ENCODE results near the gene SAP30L. TPM values are rescaled to one million over a fixed set of nuclear protein-coding genes. Genes with fewer than 3 reads are reported as not detected.

The SAP30L gene
- total RNA-seq, 1 donor from 2014 or later, result 37.7 TPM

DNA sequence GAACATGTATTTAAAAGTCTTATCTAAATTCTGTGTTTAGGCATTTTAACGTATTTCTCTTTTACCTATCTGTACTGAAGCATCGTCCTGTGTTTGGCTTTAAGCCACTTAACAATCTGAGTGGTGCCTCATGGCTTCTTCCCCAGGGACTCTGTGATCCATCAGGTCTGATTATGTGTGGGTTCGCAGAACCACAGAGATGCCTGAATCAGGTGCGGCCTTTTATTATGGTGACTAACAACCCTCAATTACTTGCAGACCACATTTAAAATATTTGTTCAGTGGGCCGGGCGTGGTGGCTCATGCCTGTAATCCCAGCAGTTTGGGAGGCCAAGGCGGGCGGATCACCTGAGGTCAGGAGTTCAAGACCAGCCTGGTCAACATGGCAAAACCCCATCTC is 39.6 kb upstream of the SAP30L start:
- DNase-seq (ENCODE audit: low spot score, unreplicated experiment), result no peak
- Mint-ChIP-seq H3K9me3 (ENCODE audit: low read depth) (no peaks in the 10 kb centered on the region), H3K4me1 (ENCODE audit: low read depth) (peaks cover 9% of the 10 kb centered on the region), H3K27me3 (peaks cover 23% of the 10 kb centered on the region), H3K36me3 (ENCODE audit: insufficient read depth) (no peaks in the 10 kb centered on the region), H3K27ac (no peak overlapping the region), H3K4me3 (ENCODE audit: low read depth) (no peak overlapping the region)
- TF ChIP-seq, protein P1, sequence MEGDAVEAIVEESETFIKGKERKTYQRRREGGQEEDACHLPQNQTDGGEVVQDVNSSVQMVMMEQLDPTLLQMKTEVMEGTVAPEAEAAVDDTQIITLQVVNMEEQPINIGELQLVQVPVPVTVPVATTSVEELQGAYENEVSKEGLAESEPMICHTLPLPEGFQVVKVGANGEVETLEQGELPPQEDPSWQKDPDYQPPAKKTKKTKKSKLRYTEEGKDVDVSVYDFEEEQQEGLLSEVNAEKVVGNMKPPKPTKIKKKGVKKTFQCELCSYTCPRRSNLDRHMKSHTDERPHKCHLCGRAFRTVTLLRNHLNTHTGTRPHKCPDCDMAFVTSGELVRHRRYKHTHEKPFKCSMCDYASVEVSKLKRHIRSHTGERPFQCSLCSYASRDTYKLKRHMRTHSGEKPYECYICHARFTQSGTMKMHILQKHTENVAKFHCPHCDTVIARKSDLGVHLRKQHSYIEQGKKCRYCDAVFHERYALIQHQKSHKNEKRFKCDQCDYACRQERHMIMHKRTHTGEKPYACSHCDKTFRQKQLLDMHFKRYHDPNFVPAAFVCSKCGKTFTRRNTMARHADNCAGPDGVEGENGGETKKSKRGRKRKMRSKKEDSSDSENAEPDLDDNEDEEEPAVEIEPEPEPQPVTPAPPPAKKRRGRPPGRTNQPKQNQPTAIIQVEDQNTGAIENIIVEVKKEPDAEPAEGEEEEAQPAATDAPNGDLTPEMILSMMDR (IDR thresholded peaks at IDR 0.05; ENCODE audit: unreplicated experiment), result no peak

- H3K4me3 Mint-ChIP-seq (ENCODE audit: low read depth), result no peak overlapping the region
- peaks cover 23% of the 10 kb centered on the region for H3K27me3 Mint-ChIP-seq
- no peaks in the 10 kb centered on the region for H3K36me3 Mint-ChIP-seq (ENCODE audit: insufficient read depth)
- no peak for DNase-seq (ENCODE audit: low spot score, unreplicated experiment)
- H3K27ac Mint-ChIP-seq, result no peak overlapping the region
- H3K9me3 Mint-ChIP-seq (ENCODE audit: low read depth), result no peaks in the 10 kb centered on the region
- TF ChIP-seq, protein P1 (IDR thresholded peaks at IDR 0.05; ENCODE audit: unreplicated experiment), result no peak
- H3K4me1 Mint-ChIP-seq (ENCODE audit: low read depth), result peaks cover 6% of the 10 kb centered on the region
These were observed 39.0 kb upstream of the SAP30L start for GRCh38 chr5:154406826-154407225.

- DNase-seq (ENCODE audit: low spot score, unreplicated experiment), result no peak
- Mint-ChIP-seq H3K27ac (no peak overlapping the region), H3K36me3 (ENCODE audit: insufficient read depth) (no peaks in the 10 kb centered on the region), H3K9me3 (ENCODE audit: low read depth) (no peaks in the 10 kb centered on the region), H3K4me3 (ENCODE audit: low read depth) (no peak overlapping the region), H3K27me3 (peaks cover 23% of the 10 kb centered on the region), H3K4me1 (ENCODE audit: low read depth) (peaks cover 6% of the 10 kb centered on the region)
- TF ChIP-seq, protein P1 (IDR thresholded peaks at IDR 0.05; ENCODE audit: unreplicated experiment), result no peak
These were observed 37.0 kb upstream of the SAP30L start for GRCh38 chr5:154408811-154409210.

- Mint-ChIP-seq H3K4me1 (ENCODE audit: low read depth) (peaks cover 6% of the 10 kb centered on the region), H3K4me3 (ENCODE audit: low read depth) (no peak overlapping the region), H3K27me3 (peaks cover 17% of the 10 kb centered on the region), H3K36me3 (ENCODE audit: insufficient read depth) (no peaks in the 10 kb centered on the region), H3K9me3 (ENCODE audit: low read depth) (no peaks in the 10 kb centered on the region), H3K27ac (no peak overlapping the region)
- no peak for DNase-seq (ENCODE audit: low spot score, unreplicated experiment)
- TF ChIP-seq, protein P1 (IDR thresholded peaks at IDR 0.05; ENCODE audit: unreplicated experiment), result no peak
These were observed 36.5 kb upstream of the SAP30L start for GRCh38 chr5:154409230-154409840.

- no peak for DNase-seq (ENCODE audit: low spot score, unreplicated experiment)
- Mint-ChIP-seq H3K27ac (no peak overlapping the region), H3K4me1 (ENCODE audit: low read depth) (peaks cover 6% of the 10 kb centered on the region), H3K4me3 (ENCODE audit: low read depth) (no peak overlapping the region), H3K36me3 (ENCODE audit: insufficient read depth) (peaks cover under 1% of the 10 kb centered on the region), H3K27me3 (peaks cover 12% of the 10 kb centered on the region), H3K9me3 (ENCODE audit: low read depth) (no peaks in the 10 kb centered on the region)
- TF ChIP-seq, protein P1 (IDR thresholded peaks at IDR 0.05; ENCODE audit: unreplicated experiment), result no peak
These were observed 35.8 kb upstream of the SAP30L start for GRCh38 chr5:154410008-154410407.
